KBM-7 (cell line): ENCODE measurements around the gene GPC5.
A peak's percentile ranks its signal among the peaks of the same experiment; 100 is the strongest.

Experiments used
- DNase-seq: peaks from one replicate; pipeline ENCODE4 v3.0.0-alpha.2; 2015
- in situ Hi-C: fragments of 300-500 bp; cut with MboI; formaldehyde crosslinking; loops from 2 replicates; pipeline ENCODE4 v1.14.3; 2020; ENCODE audit warnings: low sequenced_read_pairs, low pct_unique_long_range_greater_than_20kb, mixed read lengths

The GPC5 gene

DNA sequence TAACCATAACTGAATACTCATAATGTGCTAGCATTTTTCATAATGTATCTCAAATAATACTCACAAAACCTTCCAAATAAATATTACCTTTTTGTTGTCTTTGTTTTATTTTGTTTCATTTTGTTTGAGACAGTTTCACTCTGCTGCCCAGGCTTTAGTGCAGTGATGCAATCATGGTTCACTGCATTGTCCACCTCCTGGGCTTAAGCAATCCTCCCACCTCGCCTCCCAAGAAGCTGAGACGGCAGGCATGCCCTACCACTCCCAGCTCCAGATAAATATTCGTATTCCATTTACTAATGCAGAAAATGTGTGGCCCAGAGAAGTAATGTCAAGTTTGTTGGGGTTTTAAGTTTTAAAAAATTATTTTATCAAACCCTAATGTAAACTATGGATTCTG lies 739.1 kb downstream of the GPC5 start:
- DNase-seq, result no peak
- in situ Hi-C loops, result no loop called here

DNA sequence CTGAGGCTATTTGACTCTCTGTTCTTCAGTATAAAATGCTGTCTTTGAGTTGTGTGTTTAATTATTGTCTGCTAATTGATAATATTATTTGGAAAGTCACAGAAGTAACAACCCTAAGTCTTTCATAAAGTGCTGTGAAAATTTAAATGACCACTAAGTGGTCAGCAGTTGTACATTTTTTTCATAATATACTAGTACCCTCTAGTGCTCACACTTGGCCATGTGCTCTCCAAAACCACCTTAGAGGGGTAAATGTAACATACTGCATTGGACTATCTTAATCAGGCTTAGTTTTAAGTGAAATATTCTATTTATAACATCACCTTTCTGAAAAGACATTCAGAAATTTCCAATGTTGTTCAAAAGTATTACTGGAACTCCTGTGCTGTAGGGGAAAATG lies 745.3 kb downstream of the GPC5 start:
- in situ Hi-C loops, result no loop called here
- DNase-seq, result no peak

DNA sequence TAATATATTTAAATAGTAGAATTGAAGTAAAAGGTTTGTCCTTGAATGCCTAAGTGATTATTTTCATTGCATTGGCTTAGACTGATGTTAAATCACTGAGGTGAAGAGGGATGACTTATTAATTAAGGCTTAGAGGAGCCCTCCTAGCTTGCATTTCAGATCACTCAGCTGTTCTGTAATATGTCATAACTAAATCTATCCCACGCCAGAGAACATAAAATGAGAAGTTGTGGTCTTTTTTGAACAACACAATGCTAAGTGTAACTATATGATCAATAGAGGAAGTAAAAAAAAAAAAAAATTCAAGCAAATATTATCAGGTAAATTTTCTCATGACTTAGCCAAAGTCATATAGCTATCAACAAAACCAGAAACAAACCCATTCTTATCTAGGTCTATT lies 752.2 kb downstream of the GPC5 start:
- in situ Hi-C loops, result no loop called here

DNA sequence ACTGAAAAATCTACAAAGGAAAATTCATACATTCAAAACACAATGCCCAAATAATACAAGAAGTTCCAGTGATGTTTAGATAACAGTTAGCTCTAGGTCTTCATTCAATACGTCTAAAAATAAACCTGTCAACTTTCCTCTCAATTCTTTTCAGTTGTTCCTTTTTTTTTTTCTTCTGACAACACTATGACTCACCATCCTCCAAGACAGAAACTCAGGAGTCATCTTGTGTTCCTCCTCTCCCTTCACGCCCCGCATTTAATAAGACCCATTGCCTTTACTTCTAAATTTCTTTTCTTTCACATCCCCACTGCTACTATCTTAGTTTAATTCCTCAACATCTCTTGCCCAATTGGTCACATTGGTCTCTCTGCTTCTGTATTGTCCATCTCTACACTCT lies 759.9 kb downstream of the GPC5 start:
- DNase-seq, result peak; percentile 89
- in situ Hi-C loops, result no loop called here

More for the DNA sequence above, 752.2 kb downstream of the GPC5 start:
- DNase-seq, result no peak

DNA sequence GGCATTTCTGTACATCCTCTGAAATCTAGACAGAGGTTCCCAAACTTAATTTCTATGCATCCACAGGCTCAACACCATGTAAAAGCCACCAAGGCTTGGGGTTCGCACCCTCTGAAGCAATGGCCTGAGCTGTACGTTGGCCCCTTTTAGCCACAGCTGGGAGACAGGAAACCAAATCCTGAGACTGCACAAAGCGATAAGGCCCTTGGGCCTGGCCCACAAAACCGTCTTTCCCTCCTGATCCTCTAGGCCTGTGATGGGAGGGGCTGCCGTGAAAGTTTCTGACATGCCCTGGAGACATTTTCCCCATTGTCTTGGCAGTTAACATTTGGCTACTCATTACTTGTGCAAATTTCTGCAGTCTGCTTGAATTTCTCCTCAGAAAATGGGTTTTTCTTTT lies 766.4 kb downstream of the GPC5 start:
- in situ Hi-C loops, result no loop called here
- peak; percentile 92 for DNase-seq

DNA sequence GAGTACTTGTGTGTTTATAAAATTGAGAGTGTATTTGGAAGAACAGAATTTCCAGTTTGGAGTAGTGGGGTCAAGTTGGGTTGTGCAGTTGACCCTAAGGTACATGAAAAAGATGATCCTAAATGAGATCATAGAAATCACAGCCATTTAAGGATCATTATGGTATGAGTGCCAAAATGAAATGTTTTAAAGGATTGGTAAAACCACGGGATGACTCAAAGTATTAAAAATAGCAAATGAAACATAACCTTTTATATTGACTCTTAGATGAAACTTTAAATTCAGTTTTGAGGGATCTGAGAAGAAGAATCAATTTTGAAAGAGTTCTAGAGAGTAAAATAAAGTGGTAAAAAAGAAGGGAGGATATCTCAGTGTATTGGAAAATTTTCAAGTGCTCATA lies 773.8 kb downstream of the GPC5 start:
- in situ Hi-C loops, result no loop called here
- no peak for DNase-seq

DNA sequence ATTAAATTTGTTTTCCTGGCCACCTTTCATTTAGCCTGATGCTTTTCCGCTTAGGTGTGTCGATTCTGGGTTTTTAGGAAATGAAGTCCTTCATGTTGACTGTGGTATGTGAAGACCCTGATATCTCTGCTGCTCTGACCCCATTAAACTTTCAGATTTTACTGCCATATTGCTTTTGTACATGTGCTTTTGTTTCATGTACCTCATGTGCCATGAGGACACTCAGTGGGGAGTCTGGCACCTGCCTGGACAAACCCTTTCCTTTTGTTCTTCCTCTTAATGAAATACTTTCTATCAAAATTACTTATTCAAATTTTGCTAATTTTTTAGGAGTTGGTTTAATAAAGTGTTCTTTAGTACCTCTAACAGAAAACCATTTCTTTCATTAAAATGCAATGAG lies 774.8 kb downstream of the GPC5 start:
- DNase-seq, result no peak
- in situ Hi-C loops, result no loop called here

DNA sequence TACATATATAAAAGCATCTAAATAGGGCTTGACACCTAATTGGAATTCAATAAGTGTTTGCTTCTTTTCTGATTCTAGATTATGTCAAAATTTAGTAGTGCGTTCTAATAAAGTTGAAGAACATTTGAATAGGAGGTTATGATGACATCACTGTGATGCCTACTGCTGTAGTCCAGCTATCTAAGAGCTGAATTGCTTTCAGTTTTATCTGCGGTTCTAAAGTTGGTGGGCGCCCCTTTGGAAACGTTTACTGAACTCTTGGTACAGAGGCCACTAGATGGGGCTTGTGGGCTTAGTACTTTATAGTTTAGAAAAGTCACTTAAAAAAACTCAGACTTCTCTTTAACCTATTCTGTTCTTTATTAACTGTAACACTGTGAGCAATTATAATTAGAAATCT lies 776.9 kb downstream of the GPC5 start:
- in situ Hi-C loops, result no loop called here

DNA sequence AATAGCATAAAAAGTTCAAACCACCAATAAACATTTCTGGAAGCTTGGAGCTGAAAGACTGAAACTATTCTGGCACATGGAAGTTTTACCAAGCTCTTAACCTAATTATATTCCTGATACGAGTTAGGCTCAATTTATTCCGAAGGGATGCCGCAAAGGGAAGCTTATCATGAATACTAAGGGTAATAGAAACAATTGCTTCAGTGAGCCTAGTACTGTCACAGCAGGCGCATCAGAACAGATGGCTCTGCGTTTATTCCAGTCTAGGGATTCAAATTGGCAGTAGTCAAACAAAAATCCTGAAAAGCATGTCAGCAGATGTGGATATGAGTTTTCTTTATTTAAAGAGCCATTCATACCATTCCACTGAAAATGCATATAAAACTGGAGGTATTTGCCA lies 779.5 kb downstream of the GPC5 start:
- in situ Hi-C loops, result no loop called here

More for the DNA sequence above, 776.9 kb downstream of the GPC5 start:
- peak; percentile 78 for DNase-seq

DNA sequence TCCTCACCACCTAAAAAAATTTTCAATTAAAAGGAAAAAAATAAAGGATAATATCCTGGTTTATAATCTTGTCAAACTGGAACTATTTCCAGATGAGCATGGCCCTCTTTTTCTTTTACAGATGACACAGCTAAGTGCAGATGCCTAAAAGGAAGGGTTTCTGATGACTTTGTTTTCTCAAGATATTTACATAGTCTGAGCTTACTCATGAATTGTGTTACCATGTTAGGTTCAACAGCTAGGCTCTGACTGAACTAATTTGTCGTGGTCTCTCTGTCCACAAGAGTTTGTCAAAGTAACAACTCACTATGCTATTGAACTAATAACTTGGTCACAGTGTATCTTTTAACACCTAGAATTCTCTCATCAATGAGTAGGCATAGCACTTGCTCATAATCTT lies 780.8 kb downstream of the GPC5 start:
- DNase-seq, result no peak
- in situ Hi-C loops, result no loop called here

More for the DNA sequence above, 779.5 kb downstream of the GPC5 start:
- no peak for DNase-seq

DNA sequence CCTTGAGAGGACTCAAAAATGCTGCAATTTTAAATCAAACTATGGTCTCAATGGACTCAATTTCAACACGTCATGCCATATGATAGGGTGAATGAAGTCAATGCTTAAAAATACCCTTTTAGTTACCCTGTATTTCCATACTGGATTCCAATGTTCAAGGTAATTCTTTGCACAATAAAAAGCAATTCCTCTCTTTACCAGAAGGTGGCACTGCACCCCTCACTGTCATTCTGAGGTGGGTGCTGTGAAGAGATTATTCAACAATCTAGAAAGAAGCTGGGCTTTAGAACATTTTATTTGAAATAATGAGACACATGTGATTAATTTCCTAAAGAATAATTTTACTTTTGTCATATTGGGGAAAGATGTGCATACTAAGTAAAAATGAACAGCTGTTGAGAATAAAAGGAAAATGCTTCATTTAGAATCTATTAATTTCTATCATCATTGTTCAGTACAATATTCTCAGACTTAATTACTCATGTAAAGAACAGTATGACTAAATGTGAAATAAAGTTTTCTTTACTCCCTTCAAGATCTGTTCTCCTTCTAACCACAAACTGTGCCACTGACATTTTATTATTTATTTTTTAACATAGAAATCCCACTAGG lies 789.1 kb downstream of the GPC5 start:
- in situ Hi-C loops, result no loop called here
- DNase-seq, result peak; percentile 81

DNA sequence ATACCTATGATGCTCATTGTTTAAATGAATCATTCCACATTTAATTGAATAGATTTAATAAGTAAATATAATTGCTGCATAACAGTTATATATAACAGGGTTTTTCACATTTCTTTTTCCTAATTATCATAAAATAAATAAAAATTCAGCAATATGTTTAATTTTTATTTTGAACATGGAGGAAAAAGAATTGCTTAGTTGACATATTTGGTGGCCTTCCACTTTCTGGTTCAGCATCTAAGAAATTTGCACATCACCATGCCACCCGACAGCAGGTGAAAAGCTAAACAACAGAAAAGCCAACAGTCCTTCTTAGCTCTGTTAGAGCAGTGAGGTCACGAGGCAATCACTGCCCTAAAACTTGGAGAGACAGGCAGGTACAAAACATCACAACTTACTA lies 790.2 kb downstream of the GPC5 start:
- in situ Hi-C loops, result no loop called here
- no peak for DNase-seq

DNA sequence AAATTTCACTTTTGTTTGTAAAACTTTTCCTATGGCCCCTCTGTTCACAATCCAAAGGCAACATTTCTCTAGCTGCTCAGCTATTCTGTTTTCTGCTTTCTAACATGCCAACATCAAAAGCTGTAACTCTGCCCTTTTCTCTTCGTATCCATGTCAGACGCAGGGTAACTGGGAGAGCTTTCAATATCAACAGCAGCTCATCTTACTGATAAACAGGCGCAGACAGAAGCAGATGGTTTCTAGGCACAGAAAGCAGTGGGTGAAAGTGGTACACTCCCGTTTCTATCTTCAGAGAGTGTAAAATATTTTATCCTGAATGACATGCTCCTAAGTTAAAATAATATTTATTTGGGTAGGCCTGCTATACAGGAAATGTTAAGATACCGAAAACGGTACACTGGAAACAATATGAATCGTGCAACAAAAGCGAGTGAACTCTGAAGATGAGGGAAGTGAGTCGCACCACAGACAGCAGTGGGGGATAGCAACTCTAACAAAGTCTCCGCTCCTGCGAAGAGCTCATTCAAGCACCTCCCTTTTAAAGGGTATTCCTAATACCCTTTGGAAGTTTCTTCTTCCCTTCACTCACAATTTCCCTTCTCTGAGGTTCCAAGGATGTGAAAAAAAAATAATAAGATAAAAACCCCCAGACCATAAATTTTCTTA lies 798.3 kb downstream of the GPC5 start:
- in situ Hi-C loops, result no loop called here
- no peak for DNase-seq

DNA sequence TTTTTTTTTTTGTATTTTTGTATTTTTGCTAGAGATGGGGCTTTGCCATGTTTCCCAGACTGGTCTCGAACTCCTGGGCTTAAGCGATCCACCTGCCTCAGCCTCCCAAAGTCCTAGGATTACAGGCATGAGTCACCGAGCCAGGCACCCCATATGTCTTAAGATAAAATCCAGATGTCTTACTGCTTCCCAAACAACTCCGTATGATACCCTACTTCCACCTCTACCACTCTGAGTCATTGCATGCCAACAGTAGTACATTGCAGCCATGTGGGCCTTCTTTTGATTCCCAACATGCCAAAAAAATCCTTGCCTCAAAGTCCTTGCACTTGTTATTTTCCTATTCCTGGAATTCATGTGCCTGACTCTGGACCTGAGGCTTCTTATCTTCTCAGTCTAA lies 799.2 kb downstream of the GPC5 start:
- DNase-seq, result no peak
- in situ Hi-C loops, result no loop called here

DNA sequence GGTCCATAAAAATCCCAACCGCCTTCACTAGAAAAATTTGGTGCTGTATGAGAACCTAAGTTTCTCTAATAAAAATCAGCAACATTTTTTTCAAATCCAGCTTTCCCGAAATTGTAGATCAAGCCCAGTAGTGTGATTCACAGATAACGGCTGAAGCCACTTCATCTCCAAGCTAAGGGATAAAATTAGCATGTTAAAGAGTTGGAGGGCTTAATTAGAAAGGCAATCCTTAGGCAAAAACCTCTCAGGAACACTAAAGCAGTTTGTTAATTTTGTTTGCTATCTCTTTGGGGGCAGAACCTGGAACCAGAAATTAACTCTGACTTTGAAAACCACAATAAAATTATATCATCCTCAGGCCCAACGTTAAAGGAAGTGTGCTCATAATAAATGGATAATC lies 820.2 kb downstream of the GPC5 start:
- DNase-seq, result no peak
- in situ Hi-C loops, result no loop called here

DNA sequence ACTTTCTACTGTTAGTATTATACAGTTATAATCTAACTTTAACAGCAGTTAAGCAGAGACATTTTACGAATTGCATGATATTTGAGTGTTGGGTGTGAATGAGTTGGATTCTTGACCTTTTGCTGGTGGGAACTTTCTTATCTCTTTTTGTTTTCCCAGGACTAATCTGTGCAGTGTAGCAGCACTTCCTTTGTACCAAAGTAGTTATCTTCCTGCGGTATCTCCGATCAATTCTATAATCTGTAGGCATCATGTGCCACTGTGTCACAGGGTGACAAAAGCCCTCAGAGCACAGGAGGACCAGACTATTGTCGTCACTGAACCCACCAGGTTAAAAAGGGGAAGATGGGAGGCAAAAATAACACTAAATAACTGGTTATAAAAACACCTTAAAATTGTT lies 823.5 kb downstream of the GPC5 start:
- in situ Hi-C loops, result no loop called here
- peak; percentile 90 for DNase-seq

DNA sequence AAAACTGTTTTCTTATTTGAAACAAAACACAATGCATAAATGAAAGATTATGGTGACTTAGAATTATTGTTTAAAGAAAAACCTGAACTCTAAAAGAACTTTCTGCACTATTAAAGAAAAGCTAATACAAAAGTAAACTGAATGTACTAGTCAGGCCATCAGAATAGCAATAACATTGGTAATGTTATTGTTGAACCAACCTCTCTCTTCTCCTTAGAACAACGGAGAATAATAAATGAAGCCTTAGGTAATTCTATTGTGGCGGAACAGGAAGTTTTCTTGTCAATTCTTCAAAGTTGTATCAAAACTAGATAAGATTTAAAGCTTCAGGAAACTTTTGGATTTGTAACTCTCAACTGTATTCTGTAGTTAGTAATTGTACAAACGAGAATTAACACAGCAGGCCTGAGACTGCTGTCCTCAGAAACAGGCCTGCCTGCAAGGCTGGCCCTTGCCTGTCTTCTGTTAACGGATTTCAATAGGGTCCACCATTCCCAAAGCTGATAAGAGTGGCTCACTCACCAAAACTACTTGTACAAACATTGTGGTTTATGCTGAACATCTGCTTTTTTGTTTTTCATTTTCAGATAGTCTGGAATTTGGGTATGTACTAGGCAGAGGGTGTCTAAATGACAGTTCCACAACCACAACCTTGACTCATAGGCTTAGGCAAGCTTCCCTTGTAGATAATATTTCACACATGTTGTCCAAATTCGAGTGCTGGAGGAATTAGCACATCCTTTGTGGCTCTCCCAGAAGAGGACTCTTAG lies 825.8 kb downstream of the GPC5 start:
- in situ Hi-C loops, result no loop called here
- peak; percentile 98 for DNase-seq

DNA sequence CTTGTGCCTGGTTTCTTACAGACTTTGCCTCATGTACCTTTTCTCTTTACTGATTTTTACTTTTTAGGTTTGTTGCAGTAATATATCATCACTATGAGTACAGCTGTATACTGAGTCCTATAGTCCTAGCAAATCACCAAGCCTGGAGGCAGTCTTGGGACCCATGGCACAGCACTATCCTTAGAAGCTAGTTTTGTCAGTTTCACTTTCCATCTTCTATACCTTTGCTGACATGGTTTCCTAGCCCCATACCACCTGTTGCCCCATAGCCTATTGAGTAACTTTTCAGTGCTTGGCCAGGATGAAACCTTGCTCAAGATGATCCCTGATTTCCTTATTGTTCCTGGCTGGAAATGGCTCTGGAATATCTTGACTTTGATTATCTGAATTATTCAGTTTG lies 826.4 kb downstream of the GPC5 start:
- in situ Hi-C loops, result no loop called here
- DNase-seq, result no peak

DNA sequence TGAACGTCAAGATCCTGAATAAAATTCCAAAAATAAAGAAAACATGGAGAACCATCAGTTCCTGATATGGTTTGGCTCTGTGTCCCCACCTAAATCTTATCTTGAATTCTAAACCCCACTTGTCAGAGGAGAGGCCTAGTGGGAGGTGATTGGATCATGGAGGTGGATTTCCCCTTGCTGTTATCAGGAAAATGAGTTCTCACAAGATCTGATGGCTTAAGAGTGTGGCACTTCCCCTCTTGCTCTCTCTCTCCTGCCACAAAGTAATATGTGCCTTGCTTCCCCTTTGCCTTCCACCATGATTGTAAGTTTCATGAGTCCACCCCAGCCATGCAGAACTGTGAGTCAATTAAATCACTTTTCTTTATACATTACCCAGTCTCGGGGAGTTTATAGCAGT lies 827.4 kb downstream of the GPC5 start:
- peak; percentile 87 for DNase-seq
- in situ Hi-C loops, result no loop called here

DNA sequence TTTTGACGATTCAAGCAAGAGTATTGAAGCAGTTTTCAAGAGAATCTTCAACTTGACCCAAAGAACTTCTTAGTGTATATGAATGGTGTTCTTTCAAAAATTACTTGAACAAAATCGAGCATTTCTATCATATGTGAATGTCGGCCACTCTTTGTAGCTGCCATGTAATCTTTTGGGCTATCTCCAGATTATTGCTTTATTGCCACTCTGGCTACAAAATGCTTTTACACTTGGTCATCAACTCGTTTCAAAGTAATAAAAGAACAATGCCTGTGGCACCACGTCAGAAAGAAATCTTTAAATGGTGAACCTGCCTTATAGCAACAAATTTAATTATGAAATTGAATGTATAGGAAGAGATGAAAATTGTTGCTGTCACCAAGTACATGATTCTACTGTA lies 834.5 kb downstream of the GPC5 start:
- in situ Hi-C loops, result no loop called here
- DNase-seq, result no peak
